Measurements from ENCODE around the gene SLC35D1.

GRCh38 chr1:66998972-66999371 lies 55.0 kb downstream of the SLC35D1 start:
- TF ChIP-seq MAX (IDR thresholded peaks at IDR 0.05) (no peak), NFIC (IDR thresholded peaks at IDR 0.05) (no peak), EP300 (IDR thresholded peaks at IDR 0.05; ENCODE audit: borderline replicate concordance) (no peak), REST (IDR thresholded peaks at IDR 0.05; ENCODE audit: low read depth) (no peak), CEBPB (IDR thresholded peaks at IDR 0.05) (no peak), USF1 (IDR thresholded peaks at IDR 0.05) (no peak), TCF12 (IDR thresholded peaks at IDR 0.05; ENCODE audit: low read depth) (no peak), EGR1 (IDR thresholded peaks at IDR 0.05) (no peak)

Measured in Ishikawa (cell line).